HUES48 (cell line): ENCODE results near the gene PSD2.

Experiments used
- H3K27ac ChIP-seq: one replicate; pipeline ENCODE4 v1.7.0; 2013; ENCODE audit warnings: low read depth, low read length, inconsistent platforms
- H3K27me3 ChIP-seq: 2 replicates; pipeline ENCODE4 v1.6.1; 2013; ENCODE audit warnings: mild to moderate bottlenecking, low read length; ENCODE audit not compliant: control insufficient read depth, insufficient read depth
- H3K36me3 ChIP-seq: 2 replicates; pipeline ENCODE4 v1.6.1; 2013; ENCODE audit warnings: low read length; ENCODE audit not compliant: control insufficient read depth, insufficient read depth
- H3K4me1 ChIP-seq: 2 replicates; pipeline ENCODE4 v1.6.1; 2013; ENCODE audit warnings: mild to moderate bottlenecking, low read length; ENCODE audit not compliant: control insufficient read depth, insufficient read depth
- H3K4me3 ChIP-seq: 2 replicates; pipeline ENCODE4 v1.5.1; 2013; ENCODE audit warnings: mild to moderate bottlenecking, low read depth, low read length
- H3K9ac ChIP-seq: 2 replicates; pipeline ENCODE4 v1.6.1; 2013; ENCODE audit warnings: mild to moderate bottlenecking, low read depth, low read length, moderate library complexity
- H3K9me3 ChIP-seq: 2 replicates; pipeline ENCODE4 v1.6.1; 2013; ENCODE audit warnings: low read length; ENCODE audit not compliant: control insufficient read depth, insufficient read depth

PSD2 gene

GRCh38 chr5:139828207-139828895, 32.7 kb downstream of the PSD2 start:
- no peaks in the 10 kb centered on the region for H3K36me3 ChIP-seq
- H3K9ac ChIP-seq: no peak overlapping the region
- no peaks in the 10 kb centered on the region for H3K9me3 ChIP-seq
- H3K27ac ChIP-seq: no peak overlapping the region
- no peak overlapping the region for H3K4me3 ChIP-seq
- H3K4me1 ChIP-seq: no peaks in the 10 kb centered on the region
- H3K27me3 ChIP-seq: peaks cover 12% of the 10 kb centered on the region; the same call in 1 of the 2 replicates

GRCh38 chr5:139829471-139829870, 33.9 kb downstream of the PSD2 start:
- Histone ChIP-seq H3K36me3 (no peaks in the 10 kb centered on the region), H3K27me3 (peaks cover 19% of the 10 kb centered on the region; the same call in 1 of the 2 replicates), H3K4me1 (no peaks in the 10 kb centered on the region), H3K27ac (no peak overlapping the region), H3K9ac (no peak overlapping the region), H3K4me3 (no peak overlapping the region), H3K9me3 (no peaks in the 10 kb centered on the region)

- Histone ChIP-seq H3K4me1 (no peaks in the 10 kb centered on the region), H3K9ac (no peak overlapping the region), H3K27ac (no peak overlapping the region), H3K9me3 (no peaks in the 10 kb centered on the region), H3K4me3 (no peak overlapping the region), H3K36me3 (no peaks in the 10 kb centered on the region), H3K27me3 (peaks cover 19% of the 10 kb centered on the region; the same call in 1 of the 2 replicates)
Measured at GRCh38 chr5:139831624-139832023, 36.0 kb downstream of the PSD2 start.

- H3K9me3 ChIP-seq: no peaks in the 10 kb centered on the region
- no peak overlapping the region for H3K9ac ChIP-seq
- H3K27ac ChIP-seq: no peak overlapping the region
- H3K36me3 ChIP-seq: no peaks in the 10 kb centered on the region
- no peak overlapping the region for H3K4me3 ChIP-seq
- no peaks in the 10 kb centered on the region for H3K4me1 ChIP-seq
- peaks cover 19% of the 10 kb centered on the region; the same call in 1 of the 2 replicates for H3K27me3 ChIP-seq
Measured at GRCh38 chr5:139833525-139833924, 37.9 kb downstream of the PSD2 start.

GRCh38 chr5:139835656-139836055, 40.0 kb downstream of the PSD2 start:
- peaks cover 19% of the 10 kb centered on the region; the same call in 1 of the 2 replicates for H3K27me3 ChIP-seq
- no peak overlapping the region for H3K9ac ChIP-seq
- no peaks in the 10 kb centered on the region for H3K4me1 ChIP-seq
- no peak overlapping the region for H3K27ac ChIP-seq
- H3K36me3 ChIP-seq: no peaks in the 10 kb centered on the region
- H3K4me3 ChIP-seq: no peak overlapping the region
- no peaks in the 10 kb centered on the region for H3K9me3 ChIP-seq

GRCh38 chr5:139836469-139837208, 41.0 kb downstream of the PSD2 start:
- Histone ChIP-seq H3K9ac (no peak overlapping the region), H3K4me1 (no peaks in the 10 kb centered on the region), H3K9me3 (no peaks in the 10 kb centered on the region), H3K36me3 (no peaks in the 10 kb centered on the region), H3K27me3 (peaks cover 19% of the 10 kb centered on the region; the same call in 1 of the 2 replicates), H3K4me3 (no peak overlapping the region), H3K27ac (no peak overlapping the region)

- Histone ChIP-seq H3K27me3 (peaks cover 12% of the 10 kb centered on the region; the same call in 1 of the 2 replicates), H3K36me3 (no peaks in the 10 kb centered on the region), H3K4me3 (no peak overlapping the region), H3K9ac (no peak overlapping the region), H3K4me1 (no peaks in the 10 kb centered on the region), H3K9me3 (no peaks in the 10 kb centered on the region), H3K27ac (no peak overlapping the region)
Measured at GRCh38 chr5:139837711-139838380, 42.2 kb downstream of the PSD2 start.

GRCh38 chr5:139838381-139839197, 43.0 kb downstream of the PSD2 start:
- Histone ChIP-seq H3K27me3 (peaks cover 5% of the 10 kb centered on the region; the same call in 1 of the 2 replicates), H3K4me3 (no peak overlapping the region), H3K4me1 (no peaks in the 10 kb centered on the region), H3K9me3 (no peaks in the 10 kb centered on the region), H3K9ac (no peak overlapping the region), H3K36me3 (no peaks in the 10 kb centered on the region), H3K27ac (no peak overlapping the region)

GRCh38 chr5:139839232-139839815, 43.7 kb downstream of the PSD2 start:
- no peak overlapping the region for H3K27ac ChIP-seq
- no peak overlapping the region for H3K4me3 ChIP-seq
- no peak overlapping the region for H3K9ac ChIP-seq
- H3K36me3 ChIP-seq: no peaks in the 10 kb centered on the region
- no peaks in the 10 kb centered on the region for H3K9me3 ChIP-seq
- no peaks in the 10 kb centered on the region for H3K4me1 ChIP-seq
- no peaks in the 10 kb centered on the region for H3K27me3 ChIP-seq

- no peak overlapping the region for H3K9ac ChIP-seq
- H3K4me3 ChIP-seq: no peak overlapping the region
Measured at GRCh38 chr5:139839918-139840317, 44.3 kb downstream of the PSD2 start.

More at GRCh38 chr5:139839918-139840317, 44.3 kb downstream of the PSD2 start:
- H3K36me3 ChIP-seq: no peaks in the 10 kb centered on the region
- no peak overlapping the region for H3K27ac ChIP-seq
- H3K9me3 ChIP-seq: no peaks in the 10 kb centered on the region
- H3K4me1 ChIP-seq: no peaks in the 10 kb centered on the region
- H3K27me3 ChIP-seq: peaks cover 5% of the 10 kb centered on the region
